Vagina (tissue), 2 donors: ENCODE measurements around the gene CNOT4. TPM values are rescaled to one million over a fixed set of nuclear protein-coding genes. Genes with fewer than 3 reads are reported as not detected.
"Not testable (repeated sequence)": the region's sequence is repeated elsewhere in the genome, so short reads cannot be mapped to it uniquely, and the experiment has no call there.

Experiments
- DNase-seq, 2 donors: peaks; one replicate each; pipeline ENCODE4 v3.0.0-alpha.2; 2017; ENCODE audit errors: extremely low spot score in 2 of 2
- H3K27ac ChIP-seq: fragments of 200-600 bp; sonication (generic); one replicate; pipeline ENCODE4 v1.5.1; 2019
- H3K27me3 ChIP-seq: fragments of 200-600 bp; sonication (generic); one replicate; pipeline ENCODE4 v1.5.1; 2019
- H3K36me3 ChIP-seq, 2 donors: fragments of 200-600 bp; sonication (generic); one replicate each; pipeline ENCODE4 v1.5.1; 2017 to 2019
- H3K4me1 ChIP-seq: fragments of 200-600 bp; sonication (generic); one replicate; pipeline ENCODE4 v1.5.1; 2019
- H3K4me3 ChIP-seq, 2 donors: fragments of 200-600 bp; sonication (generic); 1 replicate in 1 of 2; 2 replicates in 1 of 2; pipeline ENCODE4 v1.5.1; 2016 to 2019
- H3K9me3 ChIP-seq: fragments of 200-600 bp; sonication (generic); one replicate; pipeline ENCODE4 v1.5.1; 2019
- CTCF ChIP-seq, 3 experiments: fragments of 450-650 bp in 2 of 3; fragments of 200-600 bp in 1 of 3; sonication (generic) in 1 of 3; IDR thresholded peaks; one replicate each; pipeline ENCODE4 v1.5.1; 2017 to 2019; ENCODE audit warnings: antibody characterized with exemption in 3 of 3, mild to moderate bottlenecking in 2 of 3, moderate library complexity in 2 of 3
- POLR2A ChIP-seq, 2 donors: fragments of 450-650 bp; IDR thresholded peaks; one replicate each; pipeline ENCODE4 v1.6.1; 2017; ENCODE audit warnings: antibody characterized with exemption in 2 of 2, mild to moderate bottlenecking in 2 of 2, moderate library complexity in 2 of 2
- POLR2AphosphoS5 ChIP-seq, 2 donors: sonication (generic); formaldehyde crosslinking; IDR thresholded peaks; one replicate each; pipeline ENCODE4 v1.9.0; 2017; ENCODE audit warnings: antibody characterized with exemption in 2 of 2, mild to moderate bottlenecking in 2 of 2, low read depth in 1 of 2; ENCODE audit not compliant: insufficient read depth in 1 of 2
- intact Hi-C: fragments of 100-400 bp; cut with DNase I; formaldehyde crosslinking; loops from one replicate; pipeline ENCODE4 v1.15.1; 2023
- total RNA-seq: library from RNA; depleted of rRNA; stranded (reverse); fragments of >200 nt; gene quantifications from one replicate; pipeline ENCODE4 v1.2.3, GENCODE V29; 2016

The CNOT4 gene
- total RNA-seq, 1 donor from 2014 or later = 23.3 TPM

- H3K27ac ChIP-seq = no peak overlapping the region
- no peak for TF ChIP-seq POLR2A (IDR thresholded peaks at IDR 0.05)
- no peak for TF ChIP-seq CTCF (IDR thresholded peaks at IDR 0.05)
- TF ChIP-seq POLR2AphosphoS5 (IDR thresholded peaks at IDR 0.05; ENCODE audit: insufficient read depth in 1 of 2, low read depth in 1 of 2) = no peak
- H3K36me3 ChIP-seq = peaks cover 0 to 8% of the 10 kb centered on the region in 2 donors
- intact Hi-C loops = no loop called here
- no peaks in the 10 kb centered on the region for H3K9me3 ChIP-seq
- H3K27me3 ChIP-seq = no peaks in the 10 kb centered on the region
- no peak for DNase-seq
- no peak overlapping the region for H3K4me3 ChIP-seq
- H3K4me1 ChIP-seq = no peaks in the 10 kb centered on the region
These were observed 150.3 kb downstream of the CNOT4 start for GRCh38 chr7:135359615-135360014.

- DNase-seq = no peak
- Histone ChIP-seq H3K27me3 (no peaks in the 10 kb centered on the region), H3K9me3 (no peaks in the 10 kb centered on the region), H3K4me3 (no peak overlapping the region), H3K4me1 (no peaks in the 10 kb centered on the region), H3K27ac (no peak overlapping the region), H3K36me3 (no peaks in the 10 kb centered on the region)
- TF ChIP-seq POLR2A (IDR thresholded peaks at IDR 0.05) = no peak
- no peak for TF ChIP-seq POLR2AphosphoS5 (IDR thresholded peaks at IDR 0.05; ENCODE audit: insufficient read depth in 1 of 2, low read depth in 1 of 2)
- TF ChIP-seq CTCF (IDR thresholded peaks at IDR 0.05) = no peak
- intact Hi-C loops = no loop called here
These were observed 154.4 kb downstream of the CNOT4 start for GRCh38 chr7:135355377-135356048.

GRCh38 chr7:135353832-135354231, 156.1 kb downstream of the CNOT4 start:
- intact Hi-C loops = no loop called here
- TF ChIP-seq CTCF (IDR thresholded peaks at IDR 0.05) (no peak), POLR2AphosphoS5 (IDR thresholded peaks at IDR 0.05; ENCODE audit: insufficient read depth in 1 of 2, low read depth in 1 of 2) (no peak), POLR2A (IDR thresholded peaks at IDR 0.05) (no peak)
- no peak overlapping the region for H3K4me3 ChIP-seq
- no peak for DNase-seq
- no peaks in the 10 kb centered on the region for H3K9me3 ChIP-seq
- H3K36me3 ChIP-seq = no peaks in the 10 kb centered on the region
- no peak overlapping the region for H3K27ac ChIP-seq
- no peaks in the 10 kb centered on the region for H3K4me1 ChIP-seq
- H3K27me3 ChIP-seq = no peaks in the 10 kb centered on the region

- TF ChIP-seq CTCF (IDR thresholded peaks at IDR 0.05) (no peak), POLR2A (IDR thresholded peaks at IDR 0.05) (no peak), POLR2AphosphoS5 (IDR thresholded peaks at IDR 0.05; ENCODE audit: insufficient read depth in 1 of 2, low read depth in 1 of 2) (no peak)
- Histone ChIP-seq H3K27ac (no peak overlapping the region), H3K36me3 (no peaks in the 10 kb centered on the region), H3K9me3 (no peaks in the 10 kb centered on the region), H3K27me3 (no peaks in the 10 kb centered on the region), H3K4me3 (no peak overlapping the region), H3K4me1 (no peaks in the 10 kb centered on the region)
- DNase-seq = no peak
- intact Hi-C loops = no loop called here
These were observed 157.6 kb downstream of the CNOT4 start for GRCh38 chr7:135352285-135352684.

GRCh38 chr7:135351070-135351469, 158.8 kb downstream of the CNOT4 start:
- H3K27me3 ChIP-seq, H3K4me1 ChIP-seq, intact Hi-C loops, H3K27ac ChIP-seq, H3K36me3 ChIP-seq, DNase-seq, H3K4me3 ChIP-seq, H3K9me3 ChIP-seq: not testable (repeated sequence)
